Fibroblast of lung (primary cell): ENCODE data around the gene PTK7.

Source experiments
- EZH2 ChIP-seq: IDR thresholded peaks from 2 replicates; pipeline ENCODE4 v1.5.1; 2012; ENCODE audit warnings: low read length, control low read depth, mild to moderate bottlenecking; ENCODE audit errors: missing control alignments
- TF ChIP-seq, protein P1 (sequence below), 2 donors: IDR thresholded peaks in 1 of 2; conservative IDR thresholded peaks in 1 of 2; 1 replicate in 1 of 2; 2 replicates in 1 of 2; pipeline ENCODE4 v1.5.1; 2011 to 2012; ENCODE audit warnings: low read length in 2 of 2, control low read depth in 1 of 2, inconsistent platforms in 1 of 2, low read depth in 1 of 2, mild to moderate bottlenecking in 1 of 2

DNA sequence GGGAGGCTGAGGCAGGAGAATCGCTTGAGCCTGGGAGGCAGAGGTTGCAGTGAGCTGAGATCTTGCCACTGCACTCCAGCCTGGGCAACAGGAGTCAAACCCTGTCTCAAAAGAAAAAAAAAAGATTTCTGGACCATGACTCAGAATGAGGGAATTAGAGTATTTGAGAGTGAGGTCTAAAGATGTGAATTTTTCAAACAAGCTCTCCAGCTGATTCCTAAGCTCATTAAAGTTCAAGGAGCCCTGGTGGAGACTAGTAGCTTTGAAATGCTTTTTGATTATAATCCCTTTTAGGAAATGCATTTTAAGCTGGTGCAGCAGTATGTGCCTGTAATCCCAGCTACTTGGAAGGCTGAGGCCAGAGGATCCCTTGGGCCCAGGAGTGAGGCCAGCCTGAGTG, 73.2 kb downstream of the PTK7 start:
- TF ChIP-seq, protein P1, sequence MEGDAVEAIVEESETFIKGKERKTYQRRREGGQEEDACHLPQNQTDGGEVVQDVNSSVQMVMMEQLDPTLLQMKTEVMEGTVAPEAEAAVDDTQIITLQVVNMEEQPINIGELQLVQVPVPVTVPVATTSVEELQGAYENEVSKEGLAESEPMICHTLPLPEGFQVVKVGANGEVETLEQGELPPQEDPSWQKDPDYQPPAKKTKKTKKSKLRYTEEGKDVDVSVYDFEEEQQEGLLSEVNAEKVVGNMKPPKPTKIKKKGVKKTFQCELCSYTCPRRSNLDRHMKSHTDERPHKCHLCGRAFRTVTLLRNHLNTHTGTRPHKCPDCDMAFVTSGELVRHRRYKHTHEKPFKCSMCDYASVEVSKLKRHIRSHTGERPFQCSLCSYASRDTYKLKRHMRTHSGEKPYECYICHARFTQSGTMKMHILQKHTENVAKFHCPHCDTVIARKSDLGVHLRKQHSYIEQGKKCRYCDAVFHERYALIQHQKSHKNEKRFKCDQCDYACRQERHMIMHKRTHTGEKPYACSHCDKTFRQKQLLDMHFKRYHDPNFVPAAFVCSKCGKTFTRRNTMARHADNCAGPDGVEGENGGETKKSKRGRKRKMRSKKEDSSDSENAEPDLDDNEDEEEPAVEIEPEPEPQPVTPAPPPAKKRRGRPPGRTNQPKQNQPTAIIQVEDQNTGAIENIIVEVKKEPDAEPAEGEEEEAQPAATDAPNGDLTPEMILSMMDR (conservative IDR thresholded peaks at IDR 0.05 in 1 of 2, IDR thresholded peaks at IDR 0.05 in 1 of 2; ENCODE audit: low read depth in 1 of 2, low read length in 2 of 2): no peak
- TF ChIP-seq EZH2: no peak
